Glutamatergic neuron (in vitro differentiated cells): ENCODE results near the gene DCAF15. TPM values are rescaled to one million over a fixed set of nuclear protein-coding genes. Genes with fewer than 3 reads are reported as not detected.

Experiments used
- DNase-seq: peaks from one replicate; pipeline ENCODE4 v3.0.0; 2022
- H3K27ac Mint-ChIP-seq: one replicate; pipeline ENCODE4 v1.8.0; 2020; ENCODE audit warnings: mild to moderate bottlenecking, mixed read lengths, inconsistent platforms; ENCODE audit not compliant: unreplicated experiment
- H3K27me3 Mint-ChIP-seq: one replicate; pipeline ENCODE4 v1.8.0; 2020; ENCODE audit warnings: mild to moderate bottlenecking, moderate library complexity, mixed read lengths, inconsistent platforms; ENCODE audit not compliant: unreplicated experiment
- H3K36me3 Mint-ChIP-seq: one replicate; pipeline ENCODE4 v1.8.0; 2020; ENCODE audit warnings: mild to moderate bottlenecking, mixed read lengths, inconsistent platforms; ENCODE audit not compliant: unreplicated experiment
- H3K4me1 Mint-ChIP-seq: one replicate; pipeline ENCODE4 v1.8.0; 2020; ENCODE audit warnings: mild to moderate bottlenecking, low read depth, mixed read lengths, inconsistent platforms; ENCODE audit not compliant: unreplicated experiment
- H3K4me3 Mint-ChIP-seq: one replicate; pipeline ENCODE4 v1.8.0; 2020; ENCODE audit warnings: mild to moderate bottlenecking, mixed read lengths, inconsistent platforms; ENCODE audit not compliant: unreplicated experiment
- H3K9me3 Mint-ChIP-seq: one replicate; pipeline ENCODE4 v1.8.0; 2020; ENCODE audit warnings: mild to moderate bottlenecking, moderate library complexity, mixed read lengths, inconsistent platforms; ENCODE audit not compliant: unreplicated experiment
- CTCF ChIP-seq: fragments of 200-600 bp; sonication (generic); IDR thresholded peaks from one replicate; pipeline ENCODE4 v1.5.0; 2021; ENCODE audit not compliant: partially characterized antibody, unreplicated experiment
- total RNA-seq: library from RNA; stranded (reverse); fragmentation: NEBNext Ultra II Directional; extraction: Animal tissue kit (Norgen Biotek cat#: 25700); gene quantifications from one replicate; pipeline ENCODE4 v1.2.1, GENCODE V29; 2021; ENCODE audit not compliant: unreplicated experiment

DCAF15 gene
- total RNA-seq, 1 donor from 2014 or later = 84.4 TPM

GRCh38 chr19:13989487-13989886 is 37.2 kb downstream of the DCAF15 start:
- H3K9me3 Mint-ChIP-seq = peaks cover 2% of the 10 kb centered on the region
- H3K4me1 Mint-ChIP-seq = peaks cover 4% of the 10 kb centered on the region
- no peak for TF ChIP-seq CTCF
- no peak overlapping the region for H3K4me3 Mint-ChIP-seq
- no peak overlapping the region for H3K27ac Mint-ChIP-seq
- H3K27me3 Mint-ChIP-seq = peaks cover 7% of the 10 kb centered on the region
- no peaks in the 10 kb centered on the region for H3K36me3 Mint-ChIP-seq
- DNase-seq = no peak

GRCh38 chr19:13990085-13990484 is 37.8 kb downstream of the DCAF15 start:
- no peak overlapping the region for H3K27ac Mint-ChIP-seq
- H3K9me3 Mint-ChIP-seq = peaks cover 2% of the 10 kb centered on the region
- no peaks in the 10 kb centered on the region for H3K36me3 Mint-ChIP-seq
- DNase-seq = no peak
- peaks cover 4% of the 10 kb centered on the region for H3K4me1 Mint-ChIP-seq
- H3K4me3 Mint-ChIP-seq = no peak overlapping the region
- peaks cover 7% of the 10 kb centered on the region for H3K27me3 Mint-ChIP-seq
- TF ChIP-seq CTCF = no peak

DNA sequence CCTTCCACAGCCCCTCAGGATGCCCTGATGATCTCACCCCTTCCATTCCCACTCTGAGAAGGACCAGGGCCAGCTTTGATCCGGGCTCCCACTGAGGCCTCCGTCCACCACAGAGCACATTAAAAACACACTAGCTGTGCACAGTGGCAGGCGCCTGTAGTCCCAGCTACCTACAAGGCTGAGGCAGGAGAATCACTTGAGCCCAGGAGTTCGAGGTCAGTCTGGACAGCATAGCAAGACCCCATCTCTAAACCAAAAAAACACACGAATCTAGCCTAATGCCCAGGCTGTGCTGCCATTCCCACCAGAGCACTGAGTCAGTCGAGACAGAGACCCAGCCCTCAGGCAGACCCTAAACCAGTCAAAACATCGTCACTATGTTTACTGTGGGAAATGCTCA is 39.7 kb downstream of the DCAF15 start:
- Mint-ChIP-seq H3K36me3 (no peaks in the 10 kb centered on the region), H3K4me1 (no peaks in the 10 kb centered on the region), H3K4me3 (no peak overlapping the region), H3K27ac (no peak overlapping the region), H3K27me3 (peaks cover 7% of the 10 kb centered on the region), H3K9me3 (peaks cover 2% of the 10 kb centered on the region)
- no peak for DNase-seq
- no peak for TF ChIP-seq CTCF

DNA sequence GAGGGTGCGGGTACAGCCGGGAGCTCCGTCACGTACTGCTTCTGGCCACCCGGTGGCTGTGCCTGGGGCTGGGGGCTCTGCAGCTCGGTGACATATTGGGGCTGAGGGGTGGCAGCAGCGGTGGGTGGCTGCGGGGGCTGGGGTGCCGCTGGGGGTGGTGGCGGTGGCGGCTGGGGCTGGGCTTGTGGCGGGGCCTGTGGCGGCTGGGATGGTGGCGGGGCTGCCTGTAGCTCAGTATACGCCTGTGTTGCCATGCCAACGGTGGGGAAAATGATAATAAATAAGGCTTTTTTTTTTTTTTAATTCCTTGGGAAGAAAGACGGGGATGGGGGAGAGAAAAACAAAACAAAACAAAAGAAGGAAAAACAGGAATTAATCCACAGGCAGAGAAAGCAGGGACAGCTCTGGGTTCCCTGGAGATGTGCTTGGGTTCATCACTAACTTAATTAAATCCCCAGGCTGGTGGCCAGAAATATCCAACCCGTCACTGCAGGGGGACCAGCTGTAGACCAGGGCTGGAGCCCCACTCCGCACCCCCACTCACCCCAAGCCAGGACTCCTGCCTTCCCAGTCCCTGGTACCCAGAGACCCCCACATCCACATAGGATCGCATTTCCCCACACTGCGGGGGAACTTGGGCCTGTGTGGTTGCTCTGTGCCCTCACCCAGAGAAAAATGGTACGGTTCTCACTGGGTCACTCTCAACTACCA is 41.4 kb downstream of the DCAF15 start:
- Mint-ChIP-seq H3K36me3 (peaks cover 5% of the 10 kb centered on the region), H3K27ac (no peak overlapping the region), H3K4me1 (no peaks in the 10 kb centered on the region), H3K27me3 (peaks cover 6% of the 10 kb centered on the region), H3K9me3 (peaks cover 7% of the 10 kb centered on the region), H3K4me3 (no peak overlapping the region)
- no peak for DNase-seq
- TF ChIP-seq CTCF = no peak

DNA sequence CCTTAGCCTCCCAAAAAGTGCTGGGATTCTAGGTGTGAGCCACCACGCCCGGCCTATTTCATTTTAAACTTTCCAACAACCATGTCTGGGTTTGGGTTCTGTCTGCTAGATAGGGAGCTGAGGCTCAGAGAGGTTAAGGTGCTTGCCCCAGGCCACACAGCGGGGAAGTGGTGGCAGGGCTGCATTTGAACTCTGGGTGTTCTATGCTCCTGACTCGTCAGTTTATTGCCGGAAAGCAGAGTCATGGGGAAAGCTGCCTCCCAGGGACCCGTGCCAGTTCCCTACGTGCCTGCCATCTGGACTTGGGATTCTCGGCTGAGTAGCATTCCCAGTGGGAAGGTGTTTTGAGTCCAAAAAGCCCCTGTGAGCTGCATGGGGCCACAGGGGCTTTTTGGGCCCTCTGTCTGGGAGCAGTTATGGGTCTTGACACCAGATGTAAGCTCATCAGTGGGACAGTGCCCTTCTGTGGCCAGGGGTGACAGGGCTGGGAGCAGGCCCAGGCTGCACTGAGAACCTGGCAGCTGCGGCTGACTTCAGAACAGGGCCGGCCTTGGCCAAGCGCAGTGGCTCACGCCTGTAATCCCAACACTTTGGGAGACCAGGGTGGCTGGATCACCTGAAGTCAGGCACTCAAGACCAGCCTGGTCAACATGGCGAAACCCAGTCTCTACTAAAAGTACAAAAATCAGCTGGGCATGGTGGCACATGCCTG is 42.9 kb downstream of the DCAF15 start:
- peaks cover 8% of the 10 kb centered on the region for H3K36me3 Mint-ChIP-seq
- no peak overlapping the region for H3K27ac Mint-ChIP-seq
- no peak for TF ChIP-seq CTCF
- H3K9me3 Mint-ChIP-seq = peaks cover 7% of the 10 kb centered on the region
- H3K4me1 Mint-ChIP-seq = no peaks in the 10 kb centered on the region
- DNase-seq = no peak
- H3K27me3 Mint-ChIP-seq = peaks cover 4% of the 10 kb centered on the region
- no peak overlapping the region for H3K4me3 Mint-ChIP-seq
